ENCODE data around the gene BBC3. TPM values are rescaled to one million over a fixed set of nuclear protein-coding genes. Genes with fewer than 3 reads are reported as not detected.

The BBC3 gene
- total RNA-seq, 1 donor from 2014 or later, result 14.9 TPM

- Histone ChIP-seq H3K27ac (no peak overlapping the region), H3K36me3 (peaks cover 34 to 49% of the 10 kb centered on the region in 2 donors), H3K9me3 (no peaks in the 10 kb centered on the region), H3K27me3 (no peaks in the 10 kb centered on the region), H3K4me1 (peaks cover 6 to 24% of the 10 kb centered on the region in 2 donors), H3K4me3 (no peak overlapping the region)
- intact Hi-C loops (cut with DNase I), result no loop called here
- no peak for DNase-seq (ENCODE audit: low spot score in 2 of 2)
- TF ChIP-seq CTCF (IDR thresholded peaks at IDR 0.05), result no peak
These were observed 58.1 kb downstream of the BBC3 start for GRCh38 chr19:47172666-47173455.

Other genes starting within 250 kb of the BBC3 start
- not detected for gene NPAS1, start 211.4 kb downstream of the BBC3 start, total RNA-seq
- 64.5 TPM for gene TMEM160, start 182.6 kb downstream of the BBC3 start, total RNA-seq
- 24.6 TPM for gene ZC3H4, start 117.4 kb downstream of the BBC3 start, total RNA-seq
- gene SAE1, start 100.4 kb downstream of the BBC3 start, total RNA-seq, result 54.4 TPM
- gene CCDC9, start 25.3 kb upstream of the BBC3 start, total RNA-seq, result 45.3 TPM
- 33.7 TPM for gene INAFM1, start 43.7 kb upstream of the BBC3 start, total RNA-seq
- 9.3 TPM for gene C5AR1, start 78.7 kb upstream of the BBC3 start, total RNA-seq
- gene C5AR2, start 101.0 kb upstream of the BBC3 start, total RNA-seq, result 18.3 TPM
- 8.0 TPM for gene DHX34, start 118.1 kb upstream of the BBC3 start, total RNA-seq
- gene MEIS3, start 188.3 kb upstream of the BBC3 start, total RNA-seq, result 28.6 TPM
- not detected for gene SLC8A2, start 240.7 kb upstream of the BBC3 start, total RNA-seq

Data from ascending aorta (tissue), 2 donors.